Measurements from ENCODE around the gene NME1.

Gene NME1

DNA sequence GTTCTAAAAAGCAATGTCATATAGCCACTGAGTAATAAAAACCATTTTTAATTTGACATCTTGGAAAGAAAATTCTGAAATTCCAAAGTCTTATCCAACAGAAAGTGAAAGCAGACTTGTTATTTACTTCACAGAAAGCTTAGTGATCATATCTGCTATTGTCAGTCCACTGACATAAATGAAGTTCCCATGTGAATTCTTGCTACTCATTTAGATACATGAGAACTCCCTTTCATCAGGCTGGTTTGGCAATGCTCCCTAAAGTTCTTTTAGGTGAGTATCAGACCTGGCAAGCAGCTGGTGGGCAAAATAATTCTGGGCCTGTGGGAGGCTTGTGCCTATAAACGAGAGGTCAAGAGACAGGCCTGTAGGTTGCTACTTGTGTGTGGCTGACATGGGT, 36.3 kb downstream of the NME1 start:
- Mint-ChIP-seq H3K27ac (no peak overlapping the region), H3K4me1 (ENCODE audit: low read depth) (no peaks in the 10 kb centered on the region), H3K36me3 (ENCODE audit: low read depth) (peaks cover 91% of the 10 kb centered on the region)

DNA sequence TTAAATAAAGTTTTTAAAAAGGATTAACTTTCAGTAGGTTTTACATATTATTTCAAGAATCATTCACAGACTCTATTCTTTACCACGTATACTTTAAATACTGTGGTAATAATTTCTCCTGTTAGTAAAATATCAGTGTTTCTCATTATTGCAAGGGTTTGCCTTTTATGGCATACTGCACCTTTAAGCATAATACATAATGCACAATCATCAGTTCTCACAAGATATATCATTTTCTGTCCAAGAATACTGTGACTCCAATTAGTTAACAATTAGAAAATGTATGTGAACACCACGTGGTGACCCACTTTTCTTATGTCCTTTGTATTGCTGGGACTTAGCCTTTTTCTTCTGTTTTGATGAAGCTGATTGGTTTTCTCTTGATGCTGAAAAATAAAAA, 38.5 kb downstream of the NME1 start:
- H3K27me3 Mint-ChIP-seq = no peaks in the 10 kb centered on the region
- intact Hi-C loops (cut with micrococcal nuclease) = no loop called here
- no peaks in the 10 kb centered on the region for H3K4me1 Mint-ChIP-seq (ENCODE audit: low read depth)
- H3K4me3 Mint-ChIP-seq = no peak overlapping the region
- peaks cover 87% of the 10 kb centered on the region for H3K36me3 Mint-ChIP-seq (ENCODE audit: low read depth)
- no peaks in the 10 kb centered on the region for H3K9me3 Mint-ChIP-seq
- no peak overlapping the region for H3K27ac Mint-ChIP-seq

More for the DNA sequence above, 36.3 kb downstream of the NME1 start:
- H3K27me3 Mint-ChIP-seq = no peaks in the 10 kb centered on the region
- no peaks in the 10 kb centered on the region for H3K9me3 Mint-ChIP-seq
- intact Hi-C loops (cut with micrococcal nuclease) = no loop called here
- H3K4me3 Mint-ChIP-seq = no peak overlapping the region

DNA sequence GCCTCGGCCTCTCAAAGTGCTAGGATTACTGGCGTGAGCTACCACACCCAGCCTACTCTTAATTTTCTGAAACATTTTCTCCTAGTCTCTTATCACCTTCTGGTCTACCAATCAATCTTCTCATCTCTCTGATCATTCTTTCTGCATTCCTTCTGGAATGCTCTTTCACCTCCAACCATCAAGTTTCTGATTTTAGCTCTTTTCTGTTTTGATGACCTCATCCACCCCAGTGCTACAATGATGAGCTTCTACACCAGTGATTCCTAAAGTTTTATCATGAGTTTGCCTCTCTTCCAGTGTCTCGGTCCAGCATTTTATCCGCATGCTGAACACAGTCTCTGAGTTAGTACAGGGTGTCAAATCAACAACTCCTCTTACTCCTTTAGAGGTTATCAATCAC, 44.4 kb downstream of the NME1 start:
- H3K36me3 Mint-ChIP-seq (ENCODE audit: low read depth) = peaks cover 88% of the 10 kb centered on the region
- H3K27ac Mint-ChIP-seq = no peak overlapping the region

DNA sequence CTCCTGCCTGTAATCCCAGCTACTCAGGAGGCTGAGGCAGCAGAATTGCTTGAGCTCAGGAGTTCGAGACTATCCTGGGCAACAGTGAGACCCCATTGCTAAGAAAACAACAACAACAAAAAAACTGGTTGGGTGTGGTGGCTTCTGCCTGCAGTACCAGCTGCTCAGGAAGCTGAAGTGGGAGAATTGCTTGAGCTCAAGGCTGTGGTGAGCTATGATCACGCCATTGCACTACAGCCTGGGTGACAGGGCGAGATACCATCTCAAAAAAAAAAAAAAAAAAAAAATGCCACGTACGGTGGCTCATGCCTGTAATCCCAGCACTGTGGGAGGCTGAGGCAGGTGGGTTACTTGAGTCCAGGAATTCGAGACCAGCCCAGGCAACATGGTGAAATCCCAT, 46.9 kb downstream of the NME1 start:
- Mint-ChIP-seq H3K27me3 (no peaks in the 10 kb centered on the region), H3K4me1 (ENCODE audit: low read depth) (no peaks in the 10 kb centered on the region), H3K36me3 (ENCODE audit: low read depth) (peaks cover 91% of the 10 kb centered on the region), H3K4me3 (no peak overlapping the region), H3K9me3 (no peaks in the 10 kb centered on the region), H3K27ac (no peak overlapping the region)
- intact Hi-C loops (cut with micrococcal nuclease) = no loop called here

More for the DNA sequence above, 44.4 kb downstream of the NME1 start:
- H3K27me3 Mint-ChIP-seq = no peaks in the 10 kb centered on the region
- no peak overlapping the region for H3K4me3 Mint-ChIP-seq
- intact Hi-C loops (cut with micrococcal nuclease) = no loop called here
- H3K9me3 Mint-ChIP-seq = no peaks in the 10 kb centered on the region
- H3K4me1 Mint-ChIP-seq (ENCODE audit: low read depth) = no peaks in the 10 kb centered on the region

DNA sequence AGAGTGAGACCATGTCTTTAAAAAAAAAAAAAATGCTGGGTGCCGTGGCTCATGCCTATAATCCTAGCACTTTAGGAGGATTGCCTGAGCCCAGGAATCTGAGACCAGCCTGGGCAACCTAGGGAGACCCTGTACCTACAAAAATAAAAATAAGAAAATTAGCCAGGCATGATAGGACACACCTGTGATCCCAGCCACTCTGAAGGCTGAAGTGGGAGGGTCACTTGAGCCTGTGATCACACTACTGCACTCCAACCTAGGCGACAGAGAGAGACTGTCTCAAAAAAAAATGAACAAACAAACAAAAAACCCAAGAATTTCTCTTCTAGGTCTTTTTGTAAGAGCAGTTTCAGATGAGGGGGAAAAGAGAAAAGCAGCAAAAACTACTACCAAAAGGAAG, 47.5 kb downstream of the NME1 start:
- H3K27me3 Mint-ChIP-seq = no peaks in the 10 kb centered on the region
- no peak overlapping the region for H3K4me3 Mint-ChIP-seq
- H3K27ac Mint-ChIP-seq = peak overlapping the region; percentile 13
- intact Hi-C loops (cut with micrococcal nuclease) = no loop called here
- H3K4me1 Mint-ChIP-seq (ENCODE audit: low read depth) = no peaks in the 10 kb centered on the region
- H3K36me3 Mint-ChIP-seq (ENCODE audit: low read depth) = peaks cover 91% of the 10 kb centered on the region
- H3K9me3 Mint-ChIP-seq = no peaks in the 10 kb centered on the region

DNA sequence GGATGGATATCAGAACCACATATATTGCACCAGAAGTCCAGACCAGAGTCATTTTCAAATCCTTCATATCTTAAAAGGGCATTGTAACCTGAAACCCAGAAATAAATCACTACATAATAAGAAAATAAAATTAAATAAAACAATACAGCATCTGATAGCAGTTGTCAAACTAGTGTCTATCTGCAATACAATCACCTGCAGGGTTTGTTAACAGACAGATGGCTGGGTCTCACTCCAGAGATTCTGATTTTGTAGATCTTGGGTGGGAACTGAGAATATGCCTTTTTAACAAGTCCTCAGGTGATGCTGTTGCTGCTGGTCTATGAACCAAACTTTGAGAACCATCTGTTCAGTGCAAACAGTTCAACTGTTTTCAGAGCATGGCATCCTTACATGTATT, 50.5 kb downstream of the NME1 start:
- Mint-ChIP-seq H3K4me1 (ENCODE audit: low read depth) (no peaks in the 10 kb centered on the region), H3K27me3 (no peaks in the 10 kb centered on the region), H3K4me3 (no peak overlapping the region), H3K9me3 (no peaks in the 10 kb centered on the region), H3K36me3 (ENCODE audit: low read depth) (peaks cover 77% of the 10 kb centered on the region), H3K27ac (no peak overlapping the region)
- intact Hi-C loops (cut with micrococcal nuclease) = no loop called here

All from dendritic cell treated with granulocyte-macrophage colony-stimulating factor and Interleukin-4, amounts not matched to agents 40 ng/mL and 50 ng/mL, for 4 days (primary cell).